Astrocyte of the hippocampus (primary cell): ENCODE data around the gene FSTL4.

Source experiments
- DNase-seq: peaks from one replicate; pipeline ENCODE4 v3.0.0; 2011; ENCODE audit warnings: low read depth, low spot score

The FSTL4 gene

GRCh38 chr5:133478199-133478985, 133.9 kb downstream of the FSTL4 start:
- no peak for DNase-seq

GRCh38 chr5:133475986-133476385, 136.4 kb downstream of the FSTL4 start:
- no peak for DNase-seq

DNA sequence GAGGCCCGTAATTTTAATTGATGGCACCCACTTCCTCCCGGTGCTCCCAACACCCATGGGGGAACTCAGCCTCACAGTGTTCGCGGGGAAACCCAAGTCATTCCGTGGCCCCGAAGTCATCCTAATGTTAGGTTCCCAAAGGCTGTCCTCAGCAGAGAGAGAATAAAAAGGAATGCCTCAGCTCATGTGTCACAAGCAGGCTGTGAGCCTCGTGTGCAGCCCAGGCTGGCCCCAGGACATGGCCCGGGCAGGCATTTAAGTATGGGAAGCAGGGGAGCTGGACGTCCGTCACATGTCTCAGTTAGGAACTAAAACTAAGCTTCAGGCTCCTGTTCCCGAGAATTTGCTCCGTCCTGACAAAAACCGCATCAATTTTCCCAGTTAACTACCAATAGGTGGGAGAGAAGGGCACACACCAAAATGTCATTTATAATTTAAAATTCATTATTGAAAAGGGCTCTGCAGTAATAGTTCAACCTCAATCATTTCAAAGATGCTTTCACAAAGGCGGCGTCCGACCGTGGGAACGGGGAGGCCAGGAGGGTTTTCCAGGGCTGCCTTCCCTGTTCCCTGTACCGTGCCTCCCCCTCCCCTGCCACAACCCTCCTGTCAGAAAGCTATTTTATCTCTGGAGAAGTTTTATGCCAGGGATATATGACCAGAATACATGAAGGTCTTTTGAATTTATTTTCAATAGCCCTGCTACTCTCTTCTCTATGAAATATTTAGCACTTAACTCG, 137.3 kb downstream of the FSTL4 start:
- no peak for DNase-seq

DNA sequence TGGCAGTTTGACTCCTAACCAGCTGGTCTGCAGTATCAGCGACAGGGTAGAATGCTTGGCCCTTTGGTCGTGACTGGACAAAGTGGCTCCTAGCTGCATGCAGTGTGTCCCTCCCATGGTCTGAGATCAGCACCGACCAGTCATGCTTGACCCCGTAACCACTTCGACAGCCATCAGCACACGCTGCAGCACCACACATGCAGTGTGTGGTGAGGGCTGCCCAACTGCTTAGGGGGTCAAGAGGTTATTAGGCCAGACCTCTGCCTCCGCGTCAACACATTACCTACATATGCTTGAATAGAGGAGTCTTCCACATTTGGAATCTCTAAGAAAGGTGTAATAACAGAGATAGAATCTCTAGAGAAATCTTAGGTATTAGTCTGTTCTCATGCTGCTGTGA, 139.1 kb downstream of the FSTL4 start:
- DNase-seq = no peak

DNA sequence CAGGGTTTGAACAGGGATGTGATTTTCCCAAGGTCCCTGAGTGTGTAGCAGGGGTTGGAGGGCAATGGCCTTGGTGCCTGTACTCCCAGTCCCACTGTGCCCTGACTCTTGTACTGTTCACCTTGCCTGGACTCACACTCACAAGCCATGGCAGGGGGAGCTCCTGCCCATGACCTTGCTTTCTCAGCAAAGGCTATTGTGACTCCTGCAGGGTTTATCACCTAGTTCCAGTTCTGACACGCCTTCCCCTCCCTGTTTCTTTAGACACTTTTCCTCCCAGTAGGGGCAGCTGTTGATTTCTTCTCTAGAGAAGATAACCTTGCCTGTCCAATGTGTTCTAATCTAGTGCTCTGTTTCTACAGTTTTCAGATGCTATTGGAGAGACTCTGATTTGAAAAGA, 139.5 kb downstream of the FSTL4 start:
- no peak for DNase-seq

GRCh38 chr5:133471699-133472098, 140.6 kb downstream of the FSTL4 start:
- no peak for DNase-seq

DNA sequence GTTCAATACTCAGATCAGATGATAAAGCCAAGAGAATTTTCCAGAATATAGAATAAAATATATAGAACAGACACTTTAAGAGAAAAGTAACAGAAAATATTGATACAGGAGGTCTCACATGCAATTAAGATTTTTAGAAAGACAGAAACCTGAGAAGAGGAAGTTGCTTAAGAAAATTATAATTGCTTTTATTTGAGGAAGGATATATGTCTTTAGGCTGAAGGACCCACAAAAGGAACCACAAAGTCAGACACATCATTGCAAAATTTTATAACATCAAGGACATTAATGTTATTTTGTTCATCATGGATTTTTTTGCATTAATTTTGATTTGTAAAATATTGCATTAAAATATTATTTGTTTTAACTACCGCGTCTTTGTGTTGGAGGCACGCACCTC, 141.5 kb downstream of the FSTL4 start:
- DNase-seq = no peak

- DNase-seq = no peak
Measured at GRCh38 chr5:133469846-133470245, 142.5 kb downstream of the FSTL4 start.

DNA sequence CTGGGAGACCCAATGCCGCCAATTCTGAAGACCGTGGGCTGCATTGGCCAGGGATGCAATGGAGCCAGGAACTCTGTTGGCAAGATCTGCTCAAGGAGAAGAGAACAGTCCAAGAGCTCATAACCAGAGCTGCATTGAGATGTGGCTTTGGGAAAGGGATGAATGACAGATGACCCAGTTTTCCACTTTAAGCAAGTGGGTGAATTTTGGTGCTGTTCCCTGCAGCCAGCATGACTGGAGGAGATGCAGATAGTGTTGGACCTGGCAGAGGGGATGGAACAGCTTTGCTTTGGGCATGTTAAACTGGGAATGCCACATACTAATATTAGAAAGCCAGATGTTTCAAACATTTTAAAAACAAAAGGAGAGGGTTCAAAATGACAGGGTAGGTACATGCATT, 143.1 kb downstream of the FSTL4 start:
- no peak for DNase-seq

GRCh38 chr5:133468596-133468995, 143.7 kb downstream of the FSTL4 start:
- DNase-seq = no peak

- DNase-seq = no peak
Measured at GRCh38 chr5:133467826-133468463, 144.4 kb downstream of the FSTL4 start.

DNA sequence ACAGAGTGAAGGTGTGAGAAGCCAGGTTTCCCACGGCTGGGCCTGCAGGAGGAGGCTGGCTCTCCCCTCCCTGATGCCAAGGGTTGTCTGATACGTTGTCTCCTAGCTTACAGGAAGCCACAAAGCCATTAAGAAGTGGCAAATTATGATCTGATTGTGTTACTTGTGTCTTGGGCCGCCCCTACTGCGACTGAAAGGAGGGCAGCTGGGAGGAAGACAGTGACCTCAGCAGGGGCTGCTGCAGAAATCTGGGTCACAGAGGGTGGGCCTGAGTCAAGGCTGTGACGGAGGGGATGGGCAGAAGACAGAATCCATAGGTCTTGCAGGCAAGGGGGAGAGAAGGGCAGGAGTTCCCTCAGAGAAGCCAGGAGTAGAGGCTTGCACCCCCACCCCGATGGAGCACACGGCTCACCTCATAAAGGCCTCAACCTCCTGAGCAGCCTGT, 145.0 kb downstream of the FSTL4 start:
- DNase-seq = no peak

DNA sequence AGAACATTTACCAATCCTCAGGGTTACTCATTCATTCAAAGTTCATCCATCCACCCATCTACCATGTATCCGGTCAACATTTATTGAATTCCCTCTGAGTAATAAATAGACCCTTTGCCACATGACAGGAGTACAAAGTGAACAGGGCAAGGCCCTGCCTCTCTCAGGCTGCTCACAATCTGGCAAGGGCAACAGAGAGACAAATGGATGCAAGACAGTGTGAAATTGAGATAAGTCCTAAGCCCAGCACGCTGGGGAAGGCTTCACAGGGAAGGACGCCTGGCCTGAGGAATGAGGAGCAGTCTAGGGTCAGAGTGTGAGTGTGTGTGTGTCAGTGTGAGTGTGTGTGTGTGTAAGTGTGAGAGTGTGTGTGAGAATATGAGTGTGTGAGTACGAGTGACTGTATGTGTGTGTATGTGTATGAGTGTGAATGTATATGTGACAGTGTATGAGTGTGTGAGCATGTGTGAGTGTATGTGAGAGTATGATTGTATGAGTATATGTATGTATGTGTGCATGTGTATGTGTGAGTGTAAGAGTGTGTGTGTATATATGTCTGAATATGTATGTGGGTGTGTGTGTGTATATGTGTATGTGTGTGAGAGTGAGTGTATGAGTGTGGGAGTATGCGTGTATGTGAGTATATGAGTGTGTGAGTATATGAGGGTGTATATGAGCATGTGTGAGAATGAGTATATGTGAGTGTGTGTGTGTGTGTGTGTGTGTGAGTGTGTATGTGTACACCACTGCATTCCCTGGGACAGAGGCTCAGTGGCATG, 145.6 kb downstream of the FSTL4 start:
- no peak for DNase-seq

DNA sequence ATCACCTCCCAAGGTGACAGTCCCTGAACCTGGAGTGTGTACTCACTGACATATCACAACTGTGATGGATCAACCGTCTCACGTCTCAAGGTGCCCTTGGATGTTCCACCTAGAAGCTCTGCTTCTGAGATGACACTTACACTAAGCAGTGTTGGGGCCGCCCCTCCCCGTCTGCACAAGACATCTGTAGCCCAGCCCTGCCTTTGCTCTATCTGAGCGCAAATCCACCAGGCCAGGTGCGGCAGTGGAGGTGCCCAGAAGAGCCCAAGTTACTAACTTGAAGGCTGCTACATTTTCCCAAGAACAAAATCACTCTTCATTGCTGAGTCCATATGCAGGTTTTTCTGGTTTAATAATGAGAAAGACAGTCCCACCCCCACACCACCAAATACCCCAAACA, 148.3 kb downstream of the FSTL4 start:
- no peak for DNase-seq

DNA sequence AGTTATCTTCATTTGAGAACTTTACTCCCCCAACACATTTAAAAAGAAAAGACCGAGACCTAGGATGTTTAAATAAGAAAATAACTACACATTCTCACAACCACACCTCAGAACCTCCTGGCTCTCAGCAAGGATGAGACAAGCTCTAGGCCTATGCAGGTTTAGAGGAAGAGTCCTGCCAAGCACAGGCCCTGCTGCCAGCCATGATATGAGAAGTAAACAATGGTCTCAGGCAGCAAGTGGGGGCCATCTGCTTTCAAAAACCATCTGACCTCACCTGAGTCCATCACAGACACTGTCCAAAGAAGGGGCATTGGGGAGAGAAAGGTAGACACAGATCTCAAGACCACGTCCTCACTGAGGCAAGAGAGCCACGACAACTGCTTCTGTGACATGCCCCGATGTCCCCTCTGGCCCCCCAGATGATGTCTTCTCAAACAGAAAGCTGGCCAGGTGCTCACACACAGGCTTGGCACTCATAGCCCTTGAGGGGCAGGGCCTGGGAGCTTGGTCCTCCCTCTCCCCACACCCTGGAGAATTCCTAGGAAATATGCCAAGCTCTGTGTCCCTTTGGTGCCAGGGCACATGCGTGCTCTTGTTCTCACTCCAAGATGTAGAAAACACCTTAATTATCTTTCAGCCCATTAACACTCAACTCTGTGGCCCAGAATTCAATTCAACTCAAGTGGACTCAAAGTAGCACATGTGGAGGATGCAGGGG, 150.4 kb downstream of the FSTL4 start:
- DNase-seq = no peak

- no peak for DNase-seq
Measured at GRCh38 chr5:133460172-133460758, 152.1 kb downstream of the FSTL4 start.

DNA sequence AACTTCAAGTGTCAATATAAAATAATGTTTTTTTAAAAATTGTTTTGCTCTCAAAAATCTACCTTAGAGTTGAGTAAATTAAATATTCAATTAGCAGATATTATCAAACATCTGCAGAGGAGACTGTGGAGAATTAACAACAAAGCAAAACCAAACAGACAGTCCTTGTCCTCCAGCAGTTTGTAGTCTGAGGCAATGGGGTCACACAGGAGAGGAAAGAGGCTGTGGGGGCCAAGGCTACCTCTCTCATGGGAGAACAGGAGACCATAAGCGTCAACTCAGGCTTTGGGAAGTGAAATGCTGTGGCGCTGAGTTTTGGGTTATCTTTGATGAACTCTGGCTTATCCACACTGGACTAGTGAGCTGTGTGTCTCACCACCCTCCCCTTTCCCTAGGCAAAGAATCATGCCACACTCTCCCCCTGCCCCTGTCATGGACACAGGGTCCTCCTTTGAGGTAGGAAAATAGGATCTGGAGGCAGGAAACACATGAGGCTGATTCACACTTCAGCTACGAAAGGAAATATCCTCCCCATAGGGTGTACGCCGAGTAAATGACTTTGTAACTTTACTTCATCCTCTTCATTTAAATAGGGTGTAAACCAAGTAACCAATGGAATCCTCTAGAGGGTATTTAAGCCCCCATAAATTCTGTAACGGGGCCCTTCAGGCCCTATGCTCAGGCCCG, 152.7 kb downstream of the FSTL4 start:
- no peak for DNase-seq

- DNase-seq = no peak
Measured at GRCh38 chr5:133458435-133458834, 153.9 kb downstream of the FSTL4 start.

- no peak for DNase-seq
Measured at GRCh38 chr5:133457439-133458355, 154.6 kb downstream of the FSTL4 start.
